HepG2 (cell line): ENCODE results near the gene RAMAC. TPM values are rescaled to one million over a fixed set of nuclear protein-coding genes. Genes with fewer than 3 reads are reported as not detected.

ENCODE experiments used
- ATAC-seq: fragments of 200-7000 bp; cut with Tn5 transposase; 3 replicates; pipeline ENCODE4 v1.9.1; 2020; ENCODE audit warnings: mild to moderate bottlenecking, moderate library complexity
- BruUV-seq: library from RNA; stranded (reverse); fragments of 400-500 nt; replicated peaks from 2 replicates; lab custom pipeline; 2021; lab: Mats Ljungman, UMichigan
- CTCF ChIA-PET: fragments of 300-600 bp; formaldehyde crosslinking; extraction: SDS; loops from one replicate; lab custom pipeline; 2021; ENCODE audit warnings: low total read pairs, inconsistent platforms, low intra/inter-chr PET ratio; lab: Yijun Ruan, JAX
- POLR2A ChIA-PET: fragments of 350-600 bp; sonication (Branson Sonifier 250); formaldehyde crosslinking; loops from one replicate; lab custom pipeline; 2020; ENCODE audit warnings: antibody characterized with exemption, inconsistent platforms; lab: Yijun Ruan, JAX
- DNase-seq: peaks from one replicate; pipeline ENCODE4 v3.0.0-alpha.2; 2015; ENCODE audit warnings: low spot score
- FAIRE-seq: peaks from 3 replicates; lab custom pipeline; 2011; peaks lifted over from hg19 to GRCh38; lab: Jason Lieb, UNC
- H2AFZ ChIP-seq: one replicate; pipeline ENCODE4 v1.6.1; 2011; ENCODE audit warnings: low read length, inconsistent platforms
- H3K27ac ChIP-seq: fragments of 300-600 bp; 3 replicates; pipeline ENCODE4 v1.8.0; 2011; ENCODE audit warnings: mixed run types, mild to moderate bottlenecking, mixed read lengths, low read length, inconsistent platforms; ENCODE audit not compliant: insufficient read depth; ENCODE audit errors: extremely low read length
- H3K27me3 ChIP-seq, 2 experiments: fragments of 200-600 bp in 1 of 2; 2 replicates in 1 of 2; 3 replicates in 1 of 2; pipeline versions ENCODE4 v1.6.0 to v1.8.0; 2011; ENCODE audit warnings: low read length in 2 of 2, mild to moderate bottlenecking in 2 of 2, moderate library complexity in 2 of 2, inconsistent platforms in 1 of 2; ENCODE audit not compliant: insufficient read depth in 2 of 2, control insufficient read depth in 1 of 2
- H3K36me3 ChIP-seq, 2 experiments: fragments of 200-600 bp in 1 of 2; replicated peaks in 1 of 2; 2 replicates in 1 of 2; 3 replicates in 1 of 2; pipeline versions ENCODE4 v1.5.1 to v1.8.0; 2011; ENCODE audit warnings: low read length in 2 of 2, inconsistent platforms in 1 of 2; ENCODE audit not compliant: insufficient read depth in 2 of 2, control insufficient read depth in 1 of 2
- H3K4me1 ChIP-seq: 2 replicates; pipeline ENCODE4 v1.5.1; 2012; ENCODE audit warnings: low read length, inconsistent platforms; ENCODE audit not compliant: insufficient read depth
- H3K4me2 ChIP-seq: 2 replicates; pipeline ENCODE4 v1.6.0; 2011; ENCODE audit warnings: low read depth, low read length, inconsistent platforms
- H3K4me3 ChIP-seq, 3 experiments: fragments of 200-600 bp in 1 of 3; sonication (generic), shearing (Covaris generic) in 1 of 3; replicated peaks in 1 of 3; 2 replicates each; pipeline ENCODE4 v1.5.1; 2011 to 2016; ENCODE audit warnings: low read length in 3 of 3, inconsistent platforms in 2 of 3, low read depth in 2 of 3, mild to moderate bottlenecking in 2 of 3, control low read depth in 1 of 3, mixed read lengths in 1 of 3; ENCODE audit not compliant: insufficient read depth in 1 of 3
- H3K79me2 ChIP-seq: one replicate; pipeline ENCODE4 v1.6.1; 2011; ENCODE audit warnings: low read length, inconsistent platforms; ENCODE audit not compliant: insufficient read depth
- H3K9ac ChIP-seq: 2 replicates; pipeline ENCODE4 v1.6.0; 2011; ENCODE audit warnings: mild to moderate bottlenecking, low read depth, low read length, inconsistent platforms; ENCODE audit not compliant: insufficient read depth
- H3K9me3 ChIP-seq: 2 replicates; pipeline ENCODE4 v1.5.1; 2012; ENCODE audit warnings: mild to moderate bottlenecking, low read length
- H4K20me1 ChIP-seq: 2 replicates; pipeline ENCODE4 v1.6.0; 2011; ENCODE audit warnings: inconsistent platforms, mild to moderate bottlenecking, low read length, moderate library complexity; ENCODE audit not compliant: insufficient read depth
- CC2D1A ChIP-seq: sonication (generic); formaldehyde crosslinking; IDR thresholded peaks from 2 replicates; pipeline ENCODE4 v1.8.1; 2023; ENCODE audit warnings: mild to moderate bottlenecking, missing genetic modification reagents
- DPF2 ChIP-seq: sonication (generic); formaldehyde crosslinking; IDR thresholded peaks from 2 replicates; pipeline ENCODE4 v1.4.0; 2020; ENCODE audit warnings: mild to moderate bottlenecking, low read depth, missing genetic modification reagents, borderline replicate concordance
- FOSL2 ChIP-seq: sonication (generic); formaldehyde crosslinking; IDR thresholded peaks from 2 replicates; pipeline ENCODE4 v1.4.0; 2020; ENCODE audit warnings: missing genetic modification reagents
- HNRNPUL1 ChIP-seq: fragments of 200-400 bp; formaldehyde crosslinking; IDR thresholded peaks from 2 replicates; pipeline ENCODE4 v1.6.1; 2017; ENCODE audit warnings: low read depth, mild to moderate bottlenecking, low read length, moderate library complexity
- MAFK ChIP-seq, 2 experiments: IDR thresholded peaks in 1 of 2; conservative IDR thresholded peaks in 1 of 2; 2 replicates each; pipeline ENCODE4 v1.6.1; 2011; ENCODE audit warnings: improper control_type of control experiment in 2 of 2, low read length in 2 of 2
- NPAS2 ChIP-seq: sonication (generic); formaldehyde crosslinking; IDR thresholded peaks from 2 replicates; pipeline ENCODE4 v1.8.0; 2022; ENCODE audit warnings: mild to moderate bottlenecking, missing genetic modification reagents, borderline replicate concordance
- PBX3 ChIP-seq: sonication (generic); formaldehyde crosslinking; IDR thresholded peaks from 2 replicates; pipeline ENCODE4 v1.8.1; 2023; ENCODE audit warnings: missing genetic modification reagents, inconsistent platforms, borderline replicate concordance
- SAFB2 ChIP-seq: sonication (generic); formaldehyde crosslinking; IDR thresholded peaks from 2 replicates; pipeline ENCODE4 v1.5.1; 2020; ENCODE audit warnings: missing genetic modification reagents, low read depth, mild to moderate bottlenecking, borderline replicate concordance
- SMYD3 ChIP-seq: sonication (generic); formaldehyde crosslinking; IDR thresholded peaks from 2 replicates; pipeline ENCODE4 v1.8.1; 2023; ENCODE audit warnings: mild to moderate bottlenecking, missing genetic modification reagents
- SNRNP70 ChIP-seq: fragments of 200-400 bp; formaldehyde crosslinking; IDR thresholded peaks from 2 replicates; pipeline ENCODE4 v1.6.1; 2017; ENCODE audit warnings: mild to moderate bottlenecking, low read depth, low read length, moderate library complexity
- SOX6 ChIP-seq, 2 experiments: fragments of 450-650 bp in 1 of 2; sonication (generic) in 1 of 2; formaldehyde crosslinking in 1 of 2; IDR thresholded peaks; 2 replicates each; pipeline versions ENCODE4 v1.4.0 to v1.6.1; 2017 to 2020; ENCODE audit warnings: antibody characterized with exemption in 1 of 2, mild to moderate bottlenecking in 1 of 2, missing genetic modification reagents in 1 of 2
- ZBTB43 ChIP-seq: sonication (generic); formaldehyde crosslinking; conservative IDR thresholded peaks from 2 replicates; pipeline ENCODE4 v1.4.0; 2020; ENCODE audit warnings: missing genetic modification reagents
- ZFP36L1 ChIP-seq: sonication (generic); formaldehyde crosslinking; IDR thresholded peaks from 2 replicates; pipeline ENCODE4 v1.8.0; 2022; ENCODE audit warnings: mild to moderate bottlenecking, missing genetic modification reagents, moderate library complexity
- ZNF12 ChIP-seq: sonication (generic); formaldehyde crosslinking; IDR thresholded peaks from 2 replicates; pipeline ENCODE4 v1.5.0; 2020; ENCODE audit warnings: missing genetic modification reagents
- ZNF331 ChIP-seq: sonication (generic); formaldehyde crosslinking; IDR thresholded peaks from 2 replicates; pipeline ENCODE4 v1.4.0; 2020; ENCODE audit warnings: missing genetic modification reagents
- ZNF577 ChIP-seq: sonication (generic); formaldehyde crosslinking; IDR thresholded peaks from 2 replicates; pipeline ENCODE4 v1.4.0; 2020; ENCODE audit warnings: mild to moderate bottlenecking, low read depth, missing genetic modification reagents, borderline replicate concordance
- ZNF644 ChIP-seq: IDR thresholded peaks from 2 replicates; pipeline ENCODE4 v1.6.1; 2016; ENCODE audit warnings: low read depth
- ZNF747 ChIP-seq: sonication (generic); formaldehyde crosslinking; IDR thresholded peaks from 2 replicates; pipeline ENCODE4 v1.8.1; 2023; ENCODE audit warnings: missing genetic modification reagents, mild to moderate bottlenecking, borderline replicate concordance
- ZSCAN5A ChIP-seq: sonication (generic); formaldehyde crosslinking; IDR thresholded peaks from 2 replicates; pipeline ENCODE4 v1.8.0; 2022; ENCODE audit warnings: mild to moderate bottlenecking, missing genetic modification reagents, borderline replicate concordance
- WGBS: methylation state at CpG from one replicate; pipeline ENCODE4 v1.1.6; 2017; ENCODE audit warnings: low lambda C conversion rate; 5-methylcytosine and 5-hydroxymethylcytosine counted together
- in situ Hi-C: cut with HindIII; loops from 2 replicates; pipeline ENCODE4 v1.10.0; 2017; ENCODE audit warnings: low pct_unique_long_range_greater_than_20kb; ENCODE audit not compliant: extremely low pct_ligation_motif_present
- intact Hi-C: fragments of 100-400 bp; cut with micrococcal nuclease; formaldehyde crosslinking; loops from one replicate; pipeline ENCODE4 v1.10.0; 2022; ENCODE audit not compliant: unreplicated experiment
- polyA plus RNA-seq, 8 experiments: library from polyadenylated mRNA; depleted of rRNA in 3 of 8; stranded (reverse) in 7 of 8; unstranded in 1 of 8; fragments of >200 nt; fragmentation: Illumina TruSeq in 4 of 8; extraction: Trizol in 4 of 8; gene quantifications; 2 replicates each; pipeline versions ENCODE4 v1.2.1 to v1.2.3, GENCODE V29; 2011 to 2016; ENCODE audit warnings: low read depth in 4 of 8, missing spikeins in 1 of 8, mixed read lengths in 1 of 8; ENCODE audit not compliant: insufficient read depth in 1 of 8
- total RNA-seq, 5 experiments: library from RNA; depleted of rRNA; stranded (reverse); fragments of >200 nt; fragmentation: Illumina TruSeq; extraction: Trizol; gene quantifications; 2 replicates each; pipeline ENCODE4 v1.2.3, GENCODE V29; 2016; ENCODE audit warnings: low read depth in 1 of 5

Gene RAMAC
- total and polyA plus RNA-seq, 2 of the 13 experiments (the other 11 are each of a cell fraction or from before 2014, with no cell fraction given): 22.2 to 45.9 TPM

- CTCF ChIA-PET: no interaction called here
- POLR2A ChIA-PET: interaction anchor here (1.0 to 1.2 kb wide), 2 partner anchors 18 to 48 kb away, joined by 3 to 4 read pairs; partner anchors contain the start of gene RAMAC
- H3K36me3 ChIP-seq: no peaks in the 10 kb centered on the region
- 60% methylated on average over 4 of the region's 4 CpGs for WGBS
- ATAC-seq (peak; percentile 58), FAIRE-seq (no peak), DNase-seq (peak; percentile 79)
- BruUV-seq: no TSS peak
- H3K4me1 ChIP-seq: peaks cover 14% of the 10 kb centered on the region
- H3K27me3 ChIP-seq: no peaks in the 10 kb centered on the region
- no peak overlapping the region for H3K4me2 ChIP-seq
- H3K27ac ChIP-seq: no peak overlapping the region
- no peaks in the 10 kb centered on the region for H3K79me2 ChIP-seq
- H3K4me3 ChIP-seq: no peak overlapping the region
- intact Hi-C loops (no loop called here), in situ Hi-C loops (no loop called here)
- no peak overlapping the region for H2AFZ ChIP-seq
- no peak overlapping the region for H3K9ac ChIP-seq
- H3K9me3 ChIP-seq: no peaks in the 10 kb centered on the region
- no peaks in the 10 kb centered on the region; the same call in none of the 2 replicates for H4K20me1 ChIP-seq
- peak; percentile 79 for TF ChIP-seq FOSL2 (CRISPR knock-in tag)
- no peak for TF ChIP-seq SAFB2 (CRISPR knock-in tag)
- no peak for TF ChIP-seq ZFP36L1 (CRISPR knock-in tag)
- no peak for TF ChIP-seq ZBTB43
- no peak for TF ChIP-seq CC2D1A (CRISPR knock-in tag)
- no peak for TF ChIP-seq ZNF577 (CRISPR knock-in tag)
- no peak for TF ChIP-seq SOX6 (IDR thresholded peaks at IDR 0.05)
- no peak for TF ChIP-seq SOX6 (CRISPR knock-in tag; IDR thresholded peaks at IDR 0.05)
- no peak for TF ChIP-seq SNRNP70
- no peak for TF ChIP-seq NPAS2 (CRISPR knock-in tag)
- no peak for TF ChIP-seq ZNF331 (CRISPR knock-in tag)
- TF ChIP-seq ZNF747 (CRISPR knock-in tag): no peak
- peak; percentile 71 to 74 for TF ChIP-seq MAFK (conservative IDR thresholded peaks at IDR 0.05 in 1 of 2, IDR thresholded peaks at IDR 0.05 in 1 of 2; ENCODE audit: low read length in 2 of 2)
- no peak for TF ChIP-seq SMYD3 (CRISPR knock-in tag)
- TF ChIP-seq ZNF644 (CRISPR knock-in tag): no peak
- no peak for TF ChIP-seq PBX3 (CRISPR knock-in tag)
- no peak for TF ChIP-seq DPF2 (CRISPR knock-in tag)
- TF ChIP-seq ZSCAN5A: no peak
- TF ChIP-seq HNRNPUL1: no peak
- no peak for TF ChIP-seq ZNF12
Observed at GRCh38 chr15:82936966-82937711, 48.9 kb upstream of the RAMAC start.
